Spleen (tissue), 7 donors: Measurements from ENCODE around the gene PPP1R12B.
"Not testable (repeated sequence)": the region's sequence is repeated elsewhere in the genome, so short reads cannot be mapped to it uniquely, and the experiment has no call there.

Source experiments
- POLR2A ChIP-seq, 3 donors: fragments of 450-650 bp; IDR thresholded peaks; one replicate each; pipeline ENCODE4 v1.5.1; 2017; ENCODE audit warnings: antibody characterized with exemption in 3 of 3, mild to moderate bottlenecking in 1 of 3
- TF ChIP-seq, protein P1 (sequence below), 11 experiments: fragments of 200-600 bp in 7 of 11; fragments of 450-650 bp in 4 of 11; sonication (generic) in 4 of 11; IDR thresholded peaks in 8 of 11; conservative IDR thresholded peaks in 3 of 11; 1 replicate in 7 of 11; 2 replicates in 4 of 11; pipeline versions ENCODE4 v1.4.0 to v1.8.0; 2016 to 2021; ENCODE audit warnings: antibody characterized with exemption in 11 of 11, inconsistent platforms in 4 of 11, mild to moderate bottlenecking in 1 of 11
- donor health status: DM: no; HTN: no; CAD: no; lungs with moderate emphysema.
- donor health status: DM: no; HTN: no; CAD: no.
- donor health status: DM: no; HTN: no; CAD: no.

DNA sequence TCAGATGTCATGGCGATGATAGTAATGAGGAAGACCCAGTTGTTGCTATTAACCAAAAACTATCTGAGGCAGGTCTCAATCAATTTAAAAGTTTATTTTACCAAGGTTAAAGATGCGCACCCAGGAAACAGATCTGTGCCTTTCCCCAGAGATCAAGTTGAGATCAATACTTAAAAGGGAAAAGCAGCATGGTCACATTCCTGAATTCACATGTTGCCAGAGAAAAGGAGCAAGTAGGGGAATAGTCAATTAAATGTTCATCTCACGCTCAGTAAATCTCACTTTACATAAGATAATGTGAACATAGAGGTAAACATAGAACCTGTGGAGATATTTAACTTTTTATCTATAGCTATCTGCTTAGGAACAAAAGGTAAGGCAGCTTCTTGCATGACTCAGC, 71.2 kb downstream of the PPP1R12B start:
- TF ChIP-seq, protein P1, sequence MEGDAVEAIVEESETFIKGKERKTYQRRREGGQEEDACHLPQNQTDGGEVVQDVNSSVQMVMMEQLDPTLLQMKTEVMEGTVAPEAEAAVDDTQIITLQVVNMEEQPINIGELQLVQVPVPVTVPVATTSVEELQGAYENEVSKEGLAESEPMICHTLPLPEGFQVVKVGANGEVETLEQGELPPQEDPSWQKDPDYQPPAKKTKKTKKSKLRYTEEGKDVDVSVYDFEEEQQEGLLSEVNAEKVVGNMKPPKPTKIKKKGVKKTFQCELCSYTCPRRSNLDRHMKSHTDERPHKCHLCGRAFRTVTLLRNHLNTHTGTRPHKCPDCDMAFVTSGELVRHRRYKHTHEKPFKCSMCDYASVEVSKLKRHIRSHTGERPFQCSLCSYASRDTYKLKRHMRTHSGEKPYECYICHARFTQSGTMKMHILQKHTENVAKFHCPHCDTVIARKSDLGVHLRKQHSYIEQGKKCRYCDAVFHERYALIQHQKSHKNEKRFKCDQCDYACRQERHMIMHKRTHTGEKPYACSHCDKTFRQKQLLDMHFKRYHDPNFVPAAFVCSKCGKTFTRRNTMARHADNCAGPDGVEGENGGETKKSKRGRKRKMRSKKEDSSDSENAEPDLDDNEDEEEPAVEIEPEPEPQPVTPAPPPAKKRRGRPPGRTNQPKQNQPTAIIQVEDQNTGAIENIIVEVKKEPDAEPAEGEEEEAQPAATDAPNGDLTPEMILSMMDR (IDR thresholded peaks at IDR 0.05 in 8 of 11, conservative IDR thresholded peaks at IDR 0.05 in 3 of 11) = not testable (repeated sequence)
- TF ChIP-seq POLR2A (IDR thresholded peaks at IDR 0.05) = not testable (repeated sequence)
